Mesothelial cell of epicardium (in vitro differentiated cells): Measurements from ENCODE around the gene RBMS2. TPM values are rescaled to one million over a fixed set of nuclear protein-coding genes. Genes with fewer than 3 reads are reported as not detected.
"Not testable (repeated sequence)": the region's sequence is repeated elsewhere in the genome, so short reads cannot be mapped to it uniquely, and the experiment has no call there.

ENCODE experiments used
- DNase-seq, 2 experiments: peaks; one replicate each; pipeline ENCODE4 v3.0.0; 2021; ENCODE audit warnings: low spot score in 2 of 2; ENCODE audit not compliant: unreplicated experiment in 2 of 2
- H3K27ac Mint-ChIP-seq: 2 replicates; pipeline ENCODE4 v1.8.0; 2021; ENCODE audit warnings: mixed read lengths
- H3K27me3 Mint-ChIP-seq: 2 replicates; pipeline ENCODE4 v1.8.0; 2021; ENCODE audit warnings: low read depth, mixed read lengths
- H3K36me3 Mint-ChIP-seq: 2 replicates; pipeline ENCODE4 v1.8.0; 2021; ENCODE audit warnings: mixed read lengths
- H3K4me1 Mint-ChIP-seq: 2 replicates; pipeline ENCODE4 v1.8.0; 2021; ENCODE audit warnings: mixed read lengths
- H3K4me3 Mint-ChIP-seq: 2 replicates; pipeline ENCODE4 v1.8.0; 2021; ENCODE audit warnings: mild to moderate bottlenecking, moderate library complexity, mixed read lengths
- H3K9me3 Mint-ChIP-seq: 2 replicates; pipeline ENCODE4 v1.8.0; 2021; ENCODE audit warnings: mixed read lengths
- CTCF ChIP-seq: fragments of 200-600 bp; sonication (generic); IDR thresholded peaks from one replicate; pipeline ENCODE4 v1.5.0; 2021; ENCODE audit warnings: antibody characterized with exemption; ENCODE audit not compliant: unreplicated experiment
- total RNA-seq: library from RNA; stranded (reverse); gene quantifications from 3 replicates; pipeline ENCODE4 v1.2.1, GENCODE V29; 2021

RBMS2 gene
- total RNA-seq, 1 donor from 2014 or later = 78.0 TPM

GRCh38 chr12:56510786-56511185 lies 10.8 kb upstream of the RBMS2 start:
- H3K27ac Mint-ChIP-seq = no peak overlapping the region
- H3K27me3 Mint-ChIP-seq = peaks cover 19% of the 10 kb centered on the region
- no peaks in the 10 kb centered on the region for H3K36me3 Mint-ChIP-seq
- H3K4me3 Mint-ChIP-seq = no peak overlapping the region
- no peaks in the 10 kb centered on the region for H3K4me1 Mint-ChIP-seq
- no peaks in the 10 kb centered on the region for H3K9me3 Mint-ChIP-seq
- DNase-seq = no peak
- TF ChIP-seq CTCF = no peak

- peaks cover 19% of the 10 kb centered on the region for H3K27me3 Mint-ChIP-seq
- not testable (repeated sequence) for DNase-seq, H3K36me3 Mint-ChIP-seq, H3K9me3 Mint-ChIP-seq, H3K4me3 Mint-ChIP-seq, H3K27ac Mint-ChIP-seq
- H3K4me1 Mint-ChIP-seq = peaks cover 11% of the 10 kb centered on the region
Measured at GRCh38 chr12:56514014-56514318, 7.7 kb upstream of the RBMS2 start.

DNA sequence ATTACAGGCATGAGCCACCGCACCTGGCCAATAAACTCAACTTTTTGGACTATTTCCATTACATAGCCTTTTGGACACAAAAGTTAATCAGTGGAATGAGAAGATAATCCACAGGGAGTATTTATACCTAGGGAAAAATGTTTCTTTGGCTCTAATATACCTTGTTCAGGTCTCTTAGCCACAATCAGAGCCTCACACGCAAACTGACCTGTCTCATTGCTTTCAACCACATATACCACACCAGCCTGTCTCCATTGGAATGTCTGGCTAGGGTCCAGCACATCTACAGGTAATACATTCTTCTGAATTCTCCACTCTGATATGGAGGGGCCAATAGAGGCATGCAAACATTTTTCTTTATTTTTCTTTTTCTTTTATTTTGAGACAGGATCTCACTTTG lies 3.8 kb upstream of the RBMS2 start:
- no peak for TF ChIP-seq CTCF
- Mint-ChIP-seq H3K9me3 (no peaks in the 10 kb centered on the region), H3K27me3 (peaks cover 2% of the 10 kb centered on the region), H3K27ac (peak overlapping the region; percentile 68), H3K4me1 (peaks cover 32% of the 10 kb centered on the region), H3K36me3 (no peaks in the 10 kb centered on the region), H3K4me3 (no peak overlapping the region)
- no peak for DNase-seq

DNA sequence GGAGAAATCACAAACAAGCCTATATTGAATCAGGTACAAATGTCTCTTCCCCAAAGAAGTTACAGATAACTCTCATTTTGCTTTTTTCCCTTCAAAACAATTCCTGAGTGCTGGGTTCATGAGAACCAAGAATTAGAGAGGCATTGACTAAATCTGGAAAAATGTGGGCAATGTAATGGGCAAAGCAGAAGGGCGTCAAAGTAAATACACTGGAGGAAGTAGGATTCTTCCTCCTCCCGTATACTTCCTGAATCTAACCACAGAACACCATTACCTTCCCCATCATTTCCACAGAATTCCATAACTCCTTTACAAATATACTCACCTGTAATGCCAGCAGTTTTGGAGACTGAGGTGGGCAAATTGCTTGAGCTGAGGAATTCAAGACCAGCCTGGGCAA lies 3.0 kb upstream of the RBMS2 start:
- DNase-seq = no peak
- Mint-ChIP-seq H3K4me1 (peaks cover 35% of the 10 kb centered on the region), H3K4me3 (no peak overlapping the region), H3K27ac (peak overlapping the region; percentile 68), H3K27me3 (peaks cover 1% of the 10 kb centered on the region), H3K36me3 (no peaks in the 10 kb centered on the region), H3K9me3 (no peaks in the 10 kb centered on the region)
- no peak for TF ChIP-seq CTCF

GRCh38 chr12:56520048-56520447 lies 1.6 kb upstream of the RBMS2 start:
- Mint-ChIP-seq H3K36me3 (no peaks in the 10 kb centered on the region), H3K4me1 (peaks cover 42% of the 10 kb centered on the region), H3K27me3 (no peaks in the 10 kb centered on the region), H3K27ac (peak overlapping the region; percentile 98), H3K4me3 (no peak overlapping the region), H3K9me3 (no peaks in the 10 kb centered on the region)
- no peak for TF ChIP-seq CTCF
- no peak for DNase-seq

- Mint-ChIP-seq H3K36me3 (no peaks in the 10 kb centered on the region), H3K9me3 (no peaks in the 10 kb centered on the region), H3K4me3 (peak overlapping the region; percentile 34), H3K27me3 (no peaks in the 10 kb centered on the region), H3K4me1 (peaks cover 42% of the 10 kb centered on the region), H3K27ac (peak overlapping the region; percentile 98)
- DNase-seq = no peak
- TF ChIP-seq CTCF = no peak
Measured at GRCh38 chr12:56520506-56520905, 1.1 kb upstream of the RBMS2 start.
